MCF 10A (cell line): ENCODE measurements around the gene PCDH15. TPM values are rescaled to one million over a fixed set of nuclear protein-coding genes. Genes with fewer than 3 reads are reported as not detected.

Experiments used
- BruUV-seq: library from RNA; stranded (reverse); fragments of 400-500 nt; replicated peaks from 2 replicates; lab custom pipeline; 2021; lab: Mats Ljungman, UMichigan
- CTCF ChIA-PET: fragments of 300-600 bp; sonication (Branson Sonifier 250); formaldehyde crosslinking; extraction: SDS; loops from one replicate; lab custom pipeline; 2021; ENCODE audit warnings: antibody characterized with exemption, inconsistent platforms; lab: Yijun Ruan, JAX
- POLR2A ChIA-PET: fragments of 300-600, 350-650 bp; sonication (Branson Sonifier 250); formaldehyde crosslinking; extraction: SDS; loops from one replicate; lab custom pipeline; 2020; ENCODE audit warnings: antibody characterized with exemption, inconsistent platforms; lab: Yijun Ruan, JAX
- DNase-seq: peaks from one replicate; pipeline ENCODE4 v3.0.0-alpha.2; 2018; ENCODE audit not compliant: unreplicated experiment
- H3K27ac Mint-ChIP-seq: one replicate; pipeline ENCODE4 v1.8.0; 2022; ENCODE audit warnings: mild to moderate bottlenecking, low read depth, mixed read lengths; ENCODE audit not compliant: unreplicated experiment
- H3K27me3 Mint-ChIP-seq: one replicate; pipeline ENCODE4 v1.8.0; 2022; ENCODE audit warnings: mixed read lengths; ENCODE audit not compliant: insufficient read depth, unreplicated experiment
- H3K36me3 Mint-ChIP-seq: one replicate; pipeline ENCODE4 v1.8.0; 2022; ENCODE audit warnings: mild to moderate bottlenecking, moderate library complexity, mixed read lengths; ENCODE audit not compliant: insufficient read depth, unreplicated experiment
- H3K4me1 Mint-ChIP-seq: one replicate; pipeline ENCODE4 v1.8.0; 2022; ENCODE audit warnings: mixed read lengths; ENCODE audit not compliant: insufficient read depth, unreplicated experiment
- H3K4me3 Mint-ChIP-seq: one replicate; pipeline ENCODE4 v1.8.0; 2022; ENCODE audit warnings: mild to moderate bottlenecking, moderate library complexity, mixed read lengths; ENCODE audit not compliant: unreplicated experiment
- H3K9me3 Mint-ChIP-seq: one replicate; pipeline ENCODE4 v1.8.0; 2022; ENCODE audit warnings: mixed read lengths; ENCODE audit not compliant: unreplicated experiment
- intact Hi-C: fragments of 100-400 bp; cut with micrococcal nuclease; formaldehyde crosslinking; loops from 2 replicates; pipeline ENCODE4 v1.14.1; 2022
- total RNA-seq: library from RNA; stranded (reverse); gene quantifications from 2 replicates; pipeline ENCODE4 v1.2.3, GENCODE V29; 2022
- TF ChIP-seq, protein P1 (sequence below): fragments of 200-600 bp; IDR thresholded peaks from one replicate; pipeline ENCODE4 v1.8.0; 2022; ENCODE audit warnings: antibody characterized with exemption, mild to moderate bottlenecking; ENCODE audit not compliant: unreplicated experiment

Gene PCDH15
- total RNA-seq, 1 experiment from 2014 or later: not detected

DNA sequence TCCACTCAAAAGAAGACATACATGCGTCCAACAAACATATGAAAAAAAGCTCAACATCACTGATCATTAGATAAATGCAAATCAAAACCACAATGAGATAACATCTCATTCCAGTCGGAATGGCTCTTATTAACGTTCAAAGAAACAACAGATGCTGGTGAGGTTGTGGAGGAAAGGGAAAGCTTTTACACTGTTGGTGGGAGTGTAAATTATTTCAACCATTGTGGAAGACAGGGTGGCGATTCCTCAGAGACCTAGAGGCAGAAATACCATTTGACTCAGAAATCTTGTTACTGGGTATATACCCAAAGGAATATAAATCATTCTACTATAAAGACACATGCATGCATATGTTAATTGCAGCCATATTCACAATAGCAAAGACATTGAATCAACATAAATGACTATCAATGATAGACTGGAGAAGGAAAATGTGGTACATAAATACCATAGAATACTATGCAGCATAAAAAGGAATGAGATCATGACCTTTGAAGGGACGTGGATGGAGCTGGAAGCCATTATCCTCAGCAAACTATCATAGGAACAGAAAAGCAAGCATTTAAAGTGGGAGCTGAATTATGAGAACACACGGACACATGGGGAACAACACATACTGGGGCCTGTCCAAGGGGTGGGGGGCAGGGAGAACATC is 28.4 kb downstream of the PCDH15 start:
- no peak for DNase-seq
- Mint-ChIP-seq H3K9me3 (no peaks in the 10 kb centered on the region), H3K4me3 (no peak overlapping the region), H3K36me3 (no peaks in the 10 kb centered on the region), H3K27me3 (peaks cover 67% of the 10 kb centered on the region), H3K27ac (no peak overlapping the region), H3K4me1 (no peaks in the 10 kb centered on the region)
- POLR2A ChIA-PET: no interaction called here
- no TSS peak for BruUV-seq
- CTCF ChIA-PET: interaction anchor here (0.7 kb wide), 1 partner anchor 359 kb away, joined by 4 read pairs; no protein-coding TSS in a partner anchor
- TF ChIP-seq, protein P1, sequence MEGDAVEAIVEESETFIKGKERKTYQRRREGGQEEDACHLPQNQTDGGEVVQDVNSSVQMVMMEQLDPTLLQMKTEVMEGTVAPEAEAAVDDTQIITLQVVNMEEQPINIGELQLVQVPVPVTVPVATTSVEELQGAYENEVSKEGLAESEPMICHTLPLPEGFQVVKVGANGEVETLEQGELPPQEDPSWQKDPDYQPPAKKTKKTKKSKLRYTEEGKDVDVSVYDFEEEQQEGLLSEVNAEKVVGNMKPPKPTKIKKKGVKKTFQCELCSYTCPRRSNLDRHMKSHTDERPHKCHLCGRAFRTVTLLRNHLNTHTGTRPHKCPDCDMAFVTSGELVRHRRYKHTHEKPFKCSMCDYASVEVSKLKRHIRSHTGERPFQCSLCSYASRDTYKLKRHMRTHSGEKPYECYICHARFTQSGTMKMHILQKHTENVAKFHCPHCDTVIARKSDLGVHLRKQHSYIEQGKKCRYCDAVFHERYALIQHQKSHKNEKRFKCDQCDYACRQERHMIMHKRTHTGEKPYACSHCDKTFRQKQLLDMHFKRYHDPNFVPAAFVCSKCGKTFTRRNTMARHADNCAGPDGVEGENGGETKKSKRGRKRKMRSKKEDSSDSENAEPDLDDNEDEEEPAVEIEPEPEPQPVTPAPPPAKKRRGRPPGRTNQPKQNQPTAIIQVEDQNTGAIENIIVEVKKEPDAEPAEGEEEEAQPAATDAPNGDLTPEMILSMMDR: no peak
- intact Hi-C loops: no loop called here

DNA sequence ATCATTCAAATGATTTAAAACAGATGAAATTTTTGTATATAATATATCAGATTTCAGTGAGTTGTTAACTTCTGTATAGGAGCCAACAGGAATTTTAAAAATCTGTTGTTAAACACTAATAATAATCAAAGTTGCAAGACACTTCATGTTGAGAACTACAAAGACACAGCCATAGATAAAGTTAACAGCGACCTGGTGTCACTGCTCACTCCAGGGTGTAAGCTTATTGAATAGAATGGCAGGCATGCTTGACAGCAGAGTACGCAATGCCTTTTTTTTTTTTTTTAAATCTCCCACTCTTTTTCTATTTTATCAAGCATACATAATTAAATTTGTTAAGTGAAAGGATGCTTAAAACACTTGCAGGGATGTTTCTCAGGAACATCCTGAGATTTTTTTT is 32.0 kb downstream of the PCDH15 start:
- peaks cover 45% of the 10 kb centered on the region for H3K27me3 Mint-ChIP-seq
- TF ChIP-seq, protein P1: no peak
- DNase-seq: no peak
- no TSS peak for BruUV-seq
- no peaks in the 10 kb centered on the region for H3K9me3 Mint-ChIP-seq
- intact Hi-C loops: no loop called here
- no peaks in the 10 kb centered on the region for H3K4me1 Mint-ChIP-seq
- no peak overlapping the region for H3K4me3 Mint-ChIP-seq
- POLR2A ChIA-PET: no interaction called here
- H3K27ac Mint-ChIP-seq: no peak overlapping the region
- H3K36me3 Mint-ChIP-seq: no peaks in the 10 kb centered on the region
- CTCF ChIA-PET: no interaction called here

DNA sequence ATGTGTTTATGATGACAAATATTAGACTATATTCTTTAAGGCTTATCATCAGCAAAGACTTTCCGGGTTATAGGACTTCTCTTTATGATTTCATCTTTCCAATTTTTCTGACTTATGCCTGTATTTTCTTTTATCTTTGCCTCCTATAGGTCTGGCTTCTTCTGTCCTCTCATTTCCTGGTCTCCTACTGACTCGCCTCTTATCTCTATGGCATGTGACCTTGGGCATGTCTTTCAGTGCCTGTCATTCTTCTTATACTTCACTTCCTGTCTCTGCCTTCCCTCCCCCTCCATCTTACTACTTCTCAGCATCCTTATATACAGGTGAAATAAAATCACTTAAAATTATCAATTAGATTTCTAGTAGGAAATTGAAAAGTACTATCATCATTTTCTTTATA is 42.2 kb downstream of the PCDH15 start:
- BruUV-seq: no TSS peak
- Mint-ChIP-seq H3K27me3 (peaks cover 37% of the 10 kb centered on the region), H3K36me3 (no peaks in the 10 kb centered on the region), H3K4me1 (no peaks in the 10 kb centered on the region), H3K9me3 (no peaks in the 10 kb centered on the region), H3K27ac (no peak overlapping the region), H3K4me3 (no peak overlapping the region)
- POLR2A ChIA-PET: no interaction called here
- TF ChIP-seq, protein P1: no peak
- CTCF ChIA-PET: no interaction called here
- intact Hi-C loops: no loop called here
- DNase-seq: no peak

DNA sequence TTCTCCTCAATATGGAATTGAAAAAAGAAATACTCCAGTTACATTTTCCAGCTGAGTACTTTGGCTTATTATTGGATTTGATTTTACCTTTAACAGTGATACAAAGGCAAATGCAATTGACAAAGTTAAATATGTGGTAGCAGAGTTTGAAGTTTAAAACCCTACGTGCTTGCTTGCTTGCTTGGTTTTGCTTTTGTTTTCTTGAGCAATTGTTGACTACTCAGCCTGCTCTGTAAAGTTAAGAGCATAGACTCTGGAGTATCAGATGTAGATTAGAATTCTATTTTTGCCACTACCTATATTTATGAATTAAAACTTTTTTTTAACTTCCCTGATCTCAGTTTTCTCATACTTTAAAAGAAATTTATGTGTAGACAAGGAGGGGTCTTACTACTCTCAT is 51.4 kb downstream of the PCDH15 start:
- Mint-ChIP-seq H3K36me3 (no peaks in the 10 kb centered on the region), H3K27ac (no peak overlapping the region), H3K9me3 (no peaks in the 10 kb centered on the region), H3K4me3 (no peak overlapping the region), H3K4me1 (no peaks in the 10 kb centered on the region), H3K27me3 (peaks cover 44% of the 10 kb centered on the region)
- TF ChIP-seq, protein P1: no peak
- BruUV-seq: no TSS peak
- ChIA-PET CTCF (no interaction called here), POLR2A (no interaction called here)
- intact Hi-C loops: no loop called here
- DNase-seq: no peak
